Stimulated activated memory B cell treated with anti-CD40 and anti-IgM and Interleukin-4, amounts not matched to agents 10 μg/mL and 1 μg/mL and 100 μg/mL, for 72 hours (primary cell): Measurements from ENCODE around the gene COTL1.
"Not testable (repeated sequence)": the region's sequence is repeated elsewhere in the genome, so short reads cannot be mapped to it uniquely, and the experiment has no call there.

Source experiments
- ATAC-seq: fragments of 150-1000 bp; cut with Tn5 transposase; 2 replicates; pipeline ENCODE4 v1.10.0; 2021
- H3K27ac Mint-ChIP-seq: one replicate; pipeline ENCODE4 v1.8.0; 2022; ENCODE audit warnings: mild to moderate bottlenecking, mixed read lengths
- H3K27me3 Mint-ChIP-seq: one replicate; pipeline ENCODE4 v1.8.0; 2022; ENCODE audit warnings: mixed read lengths
- H3K36me3 Mint-ChIP-seq: one replicate; pipeline ENCODE4 v1.8.0; 2022; ENCODE audit warnings: mixed read lengths
- H3K4me1 Mint-ChIP-seq: one replicate; pipeline ENCODE4 v1.8.0; 2022; ENCODE audit warnings: mixed read lengths
- H3K4me3 Mint-ChIP-seq: one replicate; pipeline ENCODE4 v1.8.0; 2022; ENCODE audit warnings: mild to moderate bottlenecking, moderate library complexity, mixed read lengths
- H3K9me3 Mint-ChIP-seq: one replicate; pipeline ENCODE4 v1.8.0; 2022; ENCODE audit warnings: mixed read lengths

COTL1 gene

DNA sequence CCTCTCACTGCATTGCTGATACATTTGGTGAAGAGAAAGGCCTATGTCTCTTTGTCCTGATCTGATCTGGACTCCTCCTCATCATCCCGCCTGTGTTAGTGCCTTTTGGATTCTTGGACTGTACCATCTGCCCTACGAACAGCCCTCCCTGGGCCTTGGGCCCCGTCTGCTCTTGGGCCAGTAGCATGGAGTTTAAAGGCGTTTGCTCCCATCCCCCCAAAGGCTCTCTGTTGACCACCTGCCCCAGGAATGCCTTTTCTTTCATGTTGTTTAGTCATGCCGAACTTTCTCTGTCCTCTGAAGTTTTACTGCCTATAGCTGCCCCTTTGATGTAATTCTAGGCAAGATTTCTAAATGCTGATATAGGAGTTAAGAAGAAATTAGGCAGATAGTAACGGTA lies 82.5 kb downstream of the COTL1 start:
- no peak overlapping the region for H3K27ac Mint-ChIP-seq
- ATAC-seq = no peak
- H3K27me3 Mint-ChIP-seq = peaks cover 24% of the 10 kb centered on the region
- H3K36me3 Mint-ChIP-seq = peaks cover 3% of the 10 kb centered on the region
- H3K4me3 Mint-ChIP-seq = no peak overlapping the region
- peaks cover 6% of the 10 kb centered on the region for H3K9me3 Mint-ChIP-seq
- peaks cover 28% of the 10 kb centered on the region for H3K4me1 Mint-ChIP-seq

DNA sequence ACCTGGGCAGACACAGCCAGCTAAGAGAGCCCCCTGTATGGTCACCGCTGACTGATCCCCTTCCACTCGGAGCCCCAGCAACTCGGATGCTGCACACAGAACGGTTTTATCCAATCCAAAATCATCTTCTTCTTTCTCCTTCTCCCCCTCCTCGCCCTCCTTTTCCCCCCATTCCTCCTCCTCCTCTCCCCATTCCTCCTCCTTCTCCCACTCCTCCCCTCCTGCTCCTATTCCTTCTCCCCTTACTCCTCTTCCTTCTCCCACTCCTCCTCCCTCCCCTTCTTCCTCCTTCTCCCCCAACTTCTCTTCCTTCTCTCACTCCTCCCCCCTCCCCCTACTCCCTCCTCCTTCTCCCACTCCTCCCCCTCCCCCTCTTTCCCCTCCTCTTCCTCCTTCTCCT lies 83.1 kb downstream of the COTL1 start:
- Mint-ChIP-seq H3K4me1 (peaks cover 28% of the 10 kb centered on the region), H3K9me3 (peaks cover 5% of the 10 kb centered on the region), H3K27me3 (peaks cover 24% of the 10 kb centered on the region), H3K27ac (no peak overlapping the region), H3K4me3 (no peak overlapping the region), H3K36me3 (peaks cover 6% of the 10 kb centered on the region)
- ATAC-seq = no peak

DNA sequence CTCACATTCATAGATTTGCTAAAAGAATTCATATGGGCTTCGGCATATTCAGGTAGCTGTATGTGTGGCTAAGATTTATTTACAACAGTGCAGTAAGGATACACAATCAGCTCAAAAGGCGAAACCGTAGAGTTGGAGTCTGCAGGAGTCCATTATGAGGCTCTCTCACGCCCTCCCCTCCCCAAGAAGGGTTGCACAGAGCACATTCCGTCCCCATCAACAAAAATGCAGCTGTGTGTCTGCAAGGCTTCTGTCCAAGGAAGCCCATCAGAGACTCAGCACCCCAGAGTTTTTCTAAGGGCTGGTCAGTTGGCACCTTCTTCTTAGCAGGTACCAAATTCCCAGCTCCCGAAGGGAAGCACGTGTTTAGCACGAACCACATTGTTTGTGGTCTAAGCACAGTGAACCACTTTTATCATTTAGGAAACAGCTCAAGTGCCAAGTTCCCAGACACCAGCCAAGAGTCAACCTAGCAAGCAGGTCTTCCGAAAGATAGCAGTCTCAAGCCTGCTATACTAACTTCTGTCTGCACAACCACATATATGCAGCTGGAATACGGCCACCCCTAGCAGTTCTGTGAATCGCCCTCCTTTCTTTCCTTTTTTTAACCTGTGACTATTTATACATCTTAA lies 84.9 kb downstream of the COTL1 start:
- Mint-ChIP-seq H3K4me3 (no peak overlapping the region), H3K4me1 (peaks cover 30% of the 10 kb centered on the region), H3K27ac (no peak overlapping the region), H3K36me3 (peaks cover 6% of the 10 kb centered on the region), H3K27me3 (peaks cover 24% of the 10 kb centered on the region), H3K9me3 (peaks cover 8% of the 10 kb centered on the region)
- no peak for ATAC-seq

DNA sequence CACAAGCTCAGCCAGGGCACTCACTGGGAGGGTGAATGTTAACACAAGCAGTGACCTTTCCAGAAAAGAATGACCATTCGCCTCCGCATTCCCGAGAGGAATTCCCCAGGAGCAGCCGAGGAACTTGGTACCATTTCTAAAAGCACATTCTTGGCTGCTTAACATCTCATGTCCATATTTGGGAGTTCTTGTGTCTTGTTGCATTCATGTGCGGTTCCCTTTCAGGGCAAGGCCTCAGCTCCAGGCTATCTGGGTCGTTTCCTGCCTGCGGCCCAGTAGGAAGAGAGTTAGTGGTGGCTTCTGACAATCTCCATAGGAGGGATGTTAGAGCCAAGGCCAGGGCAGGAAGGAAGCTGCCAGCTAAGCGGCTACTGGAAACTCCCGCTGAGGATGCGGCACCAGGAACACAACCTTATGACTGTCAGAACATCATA lies 85.6 kb downstream of the COTL1 start:
- Mint-ChIP-seq H3K4me1 (peaks cover 34% of the 10 kb centered on the region), H3K27me3 (peaks cover 24% of the 10 kb centered on the region), H3K36me3 (peaks cover 6% of the 10 kb centered on the region), H3K4me3 (no peak overlapping the region), H3K9me3 (peaks cover 8% of the 10 kb centered on the region), H3K27ac (no peak overlapping the region)
- no peak for ATAC-seq

DNA sequence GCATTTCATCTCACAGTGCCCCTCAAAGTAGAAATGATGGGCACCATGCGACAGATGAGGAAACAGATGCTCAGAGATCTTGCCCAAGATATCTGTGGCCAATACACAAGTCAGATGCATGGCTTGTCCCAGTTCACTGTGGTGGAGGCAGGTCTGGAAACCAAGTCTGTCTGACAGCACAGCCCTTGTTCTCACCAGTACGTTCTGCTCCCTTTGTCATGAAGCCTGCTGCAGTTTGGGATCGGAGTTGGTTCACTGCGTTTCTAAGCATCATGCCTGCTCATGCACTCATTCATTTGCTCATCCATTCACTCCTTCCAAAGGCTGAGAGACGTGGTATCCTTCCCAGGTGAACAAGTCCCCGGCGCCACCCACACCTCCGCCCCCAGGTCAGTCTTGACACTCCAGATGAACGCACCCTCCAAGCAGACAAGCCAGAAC lies 86.2 kb downstream of the COTL1 start:
- ATAC-seq = no peak
- Mint-ChIP-seq H3K4me3 (no peak overlapping the region), H3K9me3 (peaks cover 8% of the 10 kb centered on the region), H3K27me3 (peaks cover 24% of the 10 kb centered on the region), H3K36me3 (peaks cover 6% of the 10 kb centered on the region), H3K27ac (no peak overlapping the region), H3K4me1 (peaks cover 34% of the 10 kb centered on the region)

DNA sequence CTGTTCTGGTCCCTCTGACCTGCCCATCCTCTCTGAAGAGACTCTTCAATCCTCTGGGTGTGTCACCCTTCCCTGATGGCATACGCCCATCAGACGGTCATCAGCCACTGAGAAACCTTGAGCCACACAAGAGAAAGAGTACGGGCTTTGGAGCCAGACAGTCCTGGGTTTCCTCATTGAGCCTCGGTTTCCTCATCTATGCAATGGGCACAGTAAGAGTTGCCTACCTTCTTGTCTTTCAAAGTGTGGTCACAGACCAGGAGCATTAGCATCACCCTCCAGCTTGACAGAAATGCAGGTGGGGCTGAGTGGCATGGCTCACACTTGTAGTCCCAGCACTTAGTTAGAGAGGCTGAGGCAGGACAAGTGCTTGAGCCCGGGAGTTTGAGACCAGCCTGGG lies 87.3 kb downstream of the COTL1 start:
- Mint-ChIP-seq H3K4me1 (peaks cover 26% of the 10 kb centered on the region), H3K9me3 (peaks cover 6% of the 10 kb centered on the region), H3K27me3 (peaks cover 15% of the 10 kb centered on the region), H3K27ac (no peak overlapping the region), H3K4me3 (no peak overlapping the region), H3K36me3 (peaks cover 6% of the 10 kb centered on the region)
- ATAC-seq = no peak

DNA sequence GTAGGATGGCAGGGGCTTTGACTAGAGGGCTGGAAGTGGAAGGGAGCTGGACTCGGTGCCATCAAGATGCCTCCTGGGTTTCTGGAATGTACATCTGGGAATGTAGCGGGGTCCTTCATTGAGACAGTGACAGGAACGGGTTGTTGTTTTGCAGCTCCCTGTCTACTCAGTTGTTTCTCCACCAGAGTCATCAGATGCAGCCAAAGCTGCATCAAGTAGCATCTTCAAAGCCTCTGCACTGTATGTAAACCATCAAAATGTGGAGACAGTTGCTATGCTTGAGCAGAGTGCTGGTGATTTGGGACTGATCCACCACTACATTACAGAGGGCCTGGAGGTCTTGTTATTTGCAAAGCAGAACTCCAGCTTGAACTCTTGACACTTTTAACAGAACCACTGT lies 88.3 kb downstream of the COTL1 start:
- Mint-ChIP-seq H3K36me3 (peaks cover 6% of the 10 kb centered on the region), H3K9me3 (peaks cover 6% of the 10 kb centered on the region), H3K4me3 (no peak overlapping the region), H3K27me3 (peaks cover 8% of the 10 kb centered on the region), H3K4me1 (peaks cover 16% of the 10 kb centered on the region), H3K27ac (no peak overlapping the region)
- no peak for ATAC-seq

DNA sequence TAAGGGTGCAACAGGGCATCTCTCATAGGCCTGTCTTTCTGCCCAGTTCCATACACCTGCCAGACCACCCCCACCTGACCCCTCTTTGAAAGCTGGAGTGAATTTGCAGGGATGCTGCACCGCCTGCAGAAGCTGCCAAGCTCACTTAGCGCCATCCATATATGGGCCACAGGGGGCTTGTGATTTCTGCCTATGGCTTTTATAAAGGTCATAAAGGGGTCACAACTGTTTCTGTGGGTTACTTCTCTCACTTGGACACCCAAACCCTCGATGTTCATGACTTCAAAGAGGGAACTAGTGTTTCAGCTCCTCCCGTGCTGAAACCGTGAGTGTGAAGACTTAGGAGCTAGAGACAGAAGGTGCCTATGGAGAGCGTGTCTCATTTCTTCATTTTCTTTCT lies 89.6 kb downstream of the COTL1 start:
- peak; percentile 43 for ATAC-seq
- peaks cover 16% of the 10 kb centered on the region for H3K4me1 Mint-ChIP-seq
- peaks cover 8% of the 10 kb centered on the region for H3K27me3 Mint-ChIP-seq
- no peak overlapping the region for H3K27ac Mint-ChIP-seq
- H3K36me3 Mint-ChIP-seq = peaks cover 6% of the 10 kb centered on the region
- H3K9me3 Mint-ChIP-seq = peaks cover 6% of the 10 kb centered on the region
- no peak overlapping the region for H3K4me3 Mint-ChIP-seq

DNA sequence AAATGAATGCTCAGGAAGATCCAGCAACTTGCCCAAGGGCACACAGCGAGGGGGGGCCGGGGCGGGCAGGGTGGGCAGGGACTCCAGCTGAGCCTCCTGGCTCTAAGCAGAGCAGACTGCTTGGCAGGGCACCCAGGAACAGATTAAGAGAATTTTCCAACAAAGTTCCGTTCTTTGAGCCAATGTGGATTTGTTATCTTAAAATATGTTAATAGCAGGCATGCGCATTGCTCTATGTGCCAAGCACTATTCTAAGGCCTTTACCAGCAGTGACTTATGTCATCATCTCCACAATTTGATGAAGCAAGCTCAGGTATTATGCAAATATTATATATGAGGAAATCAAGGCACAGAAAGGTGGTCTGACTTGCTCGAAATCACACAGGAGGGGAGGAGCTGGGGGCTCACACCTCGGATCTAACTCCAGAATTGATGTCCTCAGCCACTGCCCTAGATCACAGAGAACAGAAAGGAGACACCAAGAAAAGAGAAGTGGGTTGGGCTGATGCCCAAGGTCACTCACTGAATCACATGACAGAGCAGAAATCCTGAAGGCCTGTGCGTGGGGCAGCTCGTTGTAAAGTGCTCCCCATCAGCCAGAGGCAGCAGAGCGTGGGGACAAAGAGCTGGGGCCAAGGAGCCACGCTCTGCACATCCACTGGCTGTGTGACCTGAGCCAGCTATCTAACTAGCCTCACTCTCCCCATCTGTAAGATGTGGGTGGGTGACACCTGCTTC lies 90.2 kb downstream of the COTL1 start:
- H3K36me3 Mint-ChIP-seq = peaks cover 6% of the 10 kb centered on the region
- no peak overlapping the region for H3K27ac Mint-ChIP-seq
- peaks cover 8% of the 10 kb centered on the region for H3K27me3 Mint-ChIP-seq
- peak; percentile 50 for ATAC-seq
- no peak overlapping the region for H3K4me3 Mint-ChIP-seq
- peaks cover 6% of the 10 kb centered on the region for H3K9me3 Mint-ChIP-seq
- H3K4me1 Mint-ChIP-seq = peaks cover 16% of the 10 kb centered on the region

DNA sequence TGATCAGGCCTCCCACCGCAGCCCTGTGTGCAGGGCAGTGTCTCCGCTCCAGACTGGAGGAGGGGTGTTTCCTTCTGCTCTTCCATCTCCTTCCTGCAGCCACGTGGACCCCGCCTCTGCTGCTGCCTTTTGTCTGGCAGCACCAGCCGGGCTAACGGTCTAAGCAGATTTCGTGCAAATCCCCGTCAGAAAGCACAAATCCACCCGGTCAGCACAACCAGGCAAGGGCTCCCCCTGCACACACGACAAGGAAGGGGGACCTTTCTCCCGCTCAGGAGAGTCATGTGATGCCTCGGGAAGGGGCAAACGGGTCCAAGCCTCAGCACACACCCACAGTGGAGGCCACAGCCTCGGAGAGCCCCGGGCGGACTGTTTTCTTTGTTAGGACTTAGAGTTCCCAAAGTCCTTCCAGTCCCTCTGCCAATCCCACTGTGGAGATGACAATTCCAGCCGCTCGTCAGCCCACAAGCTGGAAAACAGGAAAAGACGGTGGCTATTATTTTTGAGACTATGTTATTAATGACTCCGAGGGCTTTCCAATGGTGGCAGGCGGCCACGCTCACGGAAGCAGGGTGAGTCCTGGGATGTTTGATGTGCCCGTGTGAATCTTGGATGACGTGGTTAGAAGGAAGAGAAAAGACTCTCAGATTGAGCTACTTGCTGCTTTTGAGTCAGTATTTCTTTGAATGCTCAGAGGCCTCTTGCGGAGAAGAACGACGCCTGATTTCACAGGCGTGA lies 90.9 kb downstream of the COTL1 start:
- Mint-ChIP-seq H3K36me3 (peaks cover 6% of the 10 kb centered on the region), H3K27ac (peak overlapping the region; percentile 33), H3K4me1 (peaks cover 10% of the 10 kb centered on the region), H3K9me3 (peaks cover 6% of the 10 kb centered on the region), H3K4me3 (no peak overlapping the region), H3K27me3 (peaks cover 2% of the 10 kb centered on the region)
- no peak for ATAC-seq

DNA sequence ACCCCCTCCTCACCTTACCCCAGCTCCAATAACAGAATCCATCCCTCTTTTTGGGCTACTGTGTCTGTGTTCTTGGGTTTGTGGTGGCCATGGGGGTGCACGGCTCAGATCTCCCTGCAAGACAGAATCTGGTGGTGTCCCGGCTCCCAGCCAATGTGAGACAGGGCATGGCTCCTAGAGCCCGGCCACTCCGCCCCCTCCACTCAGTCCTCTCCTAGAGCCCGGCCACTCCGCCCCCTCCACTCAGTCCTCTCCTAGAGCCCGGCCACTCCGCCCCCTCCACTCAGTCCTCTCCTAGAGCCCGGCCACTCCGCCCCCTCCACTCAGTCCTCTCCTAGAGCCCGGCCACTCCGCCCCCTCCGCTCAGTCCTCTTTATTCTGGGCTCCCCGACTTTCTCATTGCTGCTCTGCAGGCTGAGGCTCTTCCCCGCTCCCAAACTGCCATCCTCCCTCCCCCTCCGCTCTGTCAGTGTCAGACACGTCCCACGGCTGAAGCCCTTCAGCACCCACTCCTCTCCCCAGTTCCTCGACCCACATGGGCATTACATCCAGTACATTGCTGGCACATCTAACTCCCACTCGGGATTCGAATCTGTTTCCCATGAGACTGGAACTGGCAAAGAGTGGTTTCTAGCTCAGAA lies 92.8 kb downstream of the COTL1 start:
- ATAC-seq, H3K4me1 Mint-ChIP-seq, H3K27ac Mint-ChIP-seq, H3K36me3 Mint-ChIP-seq, H3K27me3 Mint-ChIP-seq, H3K9me3 Mint-ChIP-seq, H3K4me3 Mint-ChIP-seq: not testable (repeated sequence)

DNA sequence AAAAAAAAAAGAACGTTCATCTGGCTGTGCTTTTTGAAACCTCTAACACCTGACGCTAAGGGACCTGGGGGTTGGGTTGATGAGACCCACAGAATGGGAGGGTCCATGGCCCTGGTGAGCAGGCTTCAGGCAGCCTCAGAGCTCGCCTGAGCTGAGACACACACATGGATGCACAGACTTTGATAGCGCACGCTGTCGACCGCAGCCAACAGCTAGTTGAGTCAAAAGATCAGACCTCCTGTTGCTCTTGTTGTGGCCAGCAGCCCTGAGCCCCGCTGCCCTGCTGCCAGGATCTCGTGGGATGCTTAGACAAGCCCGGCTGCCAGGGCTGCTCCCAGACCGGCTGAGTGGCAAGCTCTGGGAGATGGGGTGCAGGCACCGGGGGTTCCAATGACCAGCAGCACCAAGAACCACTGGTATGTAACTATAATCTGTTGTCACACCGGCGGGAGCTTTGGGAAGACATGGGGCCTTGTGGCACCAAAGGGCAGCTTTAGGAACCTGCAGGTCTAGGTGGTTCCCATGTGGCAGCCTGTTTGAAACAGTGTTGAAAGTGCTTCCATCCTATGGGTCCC lies 93.4 kb downstream of the COTL1 start:
- Mint-ChIP-seq H3K4me1 (peaks cover 6% of the 10 kb centered on the region), H3K27me3 (no peaks in the 10 kb centered on the region), H3K9me3 (peaks cover 5% of the 10 kb centered on the region), H3K27ac (no peak overlapping the region), H3K4me3 (no peak overlapping the region), H3K36me3 (no peaks in the 10 kb centered on the region)
- no peak for ATAC-seq

DNA sequence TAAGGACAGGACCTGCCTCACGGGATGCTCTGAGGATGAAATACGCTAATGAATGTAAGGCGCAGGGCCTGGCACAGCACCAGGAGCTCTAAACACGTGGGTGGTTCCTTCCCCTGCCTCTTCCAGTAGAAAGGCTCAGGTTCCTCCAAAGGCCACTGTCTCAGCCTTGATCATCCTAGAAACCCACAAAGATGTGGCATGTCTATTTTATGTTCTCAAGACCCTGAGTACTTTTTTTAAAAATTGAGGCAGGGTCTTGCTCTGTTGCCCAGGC lies 96.4 kb downstream of the COTL1 start:
- H3K9me3 Mint-ChIP-seq = no peaks in the 10 kb centered on the region
- H3K27ac Mint-ChIP-seq = no peak overlapping the region
- no peaks in the 10 kb centered on the region for H3K27me3 Mint-ChIP-seq
- no peaks in the 10 kb centered on the region for H3K4me1 Mint-ChIP-seq
- no peak for ATAC-seq
- no peak overlapping the region for H3K4me3 Mint-ChIP-seq
- H3K36me3 Mint-ChIP-seq = no peaks in the 10 kb centered on the region

DNA sequence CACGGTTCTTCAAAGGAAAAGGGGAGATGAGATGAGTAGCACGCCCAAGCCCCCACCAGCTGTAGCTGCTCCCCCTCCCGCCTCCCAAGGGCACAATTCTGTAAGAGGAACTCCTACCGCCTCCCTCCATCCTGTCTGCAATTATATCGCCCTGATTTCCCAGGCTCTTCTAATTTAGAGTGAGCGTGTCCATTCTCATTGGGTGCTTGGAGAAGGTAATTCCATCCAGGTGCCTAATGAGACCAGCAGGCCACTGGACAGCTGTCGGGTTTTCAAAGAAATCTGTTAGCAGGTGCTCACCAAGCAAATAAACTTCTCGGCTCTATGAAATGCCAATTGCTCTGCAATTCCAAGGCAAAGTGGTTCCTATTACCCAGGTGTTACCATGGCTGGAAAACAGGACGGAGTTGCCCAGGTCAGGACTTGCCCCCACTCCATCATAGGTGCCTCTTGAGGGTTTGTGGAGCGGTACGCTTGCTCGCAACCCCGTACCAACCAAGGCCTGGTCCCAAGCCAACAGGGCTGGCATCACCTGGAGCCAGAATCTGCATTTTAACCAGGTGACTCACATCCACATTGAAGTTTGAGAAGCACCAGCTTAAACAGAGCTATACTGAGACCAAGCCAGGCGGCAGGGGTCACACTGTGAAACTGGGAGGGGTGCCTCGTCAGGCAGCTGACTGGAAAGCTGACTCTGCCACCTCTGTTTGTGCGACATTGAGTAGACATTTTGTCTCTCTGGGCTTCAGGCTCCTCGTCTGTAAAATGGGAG lies 97.0 kb downstream of the COTL1 start:
- Mint-ChIP-seq H3K4me3 (no peak overlapping the region), H3K4me1 (no peaks in the 10 kb centered on the region), H3K27me3 (no peaks in the 10 kb centered on the region), H3K9me3 (no peaks in the 10 kb centered on the region), H3K27ac (peak overlapping the region; percentile 15), H3K36me3 (no peaks in the 10 kb centered on the region)
- no peak for ATAC-seq

DNA sequence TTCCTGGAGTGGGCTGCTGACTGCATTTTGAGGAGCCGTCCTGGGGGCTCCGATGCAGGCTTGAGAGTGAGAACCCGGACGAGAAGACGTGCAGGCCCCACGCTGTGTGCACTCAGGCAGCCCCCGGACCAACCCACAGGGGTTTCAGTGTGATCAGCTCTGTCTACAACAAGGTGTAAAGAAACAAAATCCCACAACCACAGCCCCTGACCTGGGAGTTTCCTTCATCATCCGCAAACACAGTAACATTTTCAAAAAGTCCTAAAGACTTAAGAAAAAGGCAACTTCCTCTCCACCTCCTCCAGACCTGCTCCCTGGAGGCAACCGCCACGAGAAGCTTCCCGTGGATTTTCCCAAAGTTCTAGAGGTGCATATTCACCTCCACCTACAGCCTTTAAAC lies 98.0 kb downstream of the COTL1 start:
- Mint-ChIP-seq H3K36me3 (no peaks in the 10 kb centered on the region), H3K9me3 (no peaks in the 10 kb centered on the region), H3K27ac (peak overlapping the region; percentile 15), H3K4me3 (no peak overlapping the region), H3K27me3 (no peaks in the 10 kb centered on the region), H3K4me1 (peaks cover 8% of the 10 kb centered on the region)
- ATAC-seq = no peak
